Renal cortex interstitium (tissue), 11 donors: ENCODE measurements around the gene PARD3. TPM values are rescaled to one million over a fixed set of nuclear protein-coding genes. Genes with fewer than 3 reads are reported as not detected.
A peak's percentile ranks its signal among the peaks of the same experiment; 100 is the strongest.

Experiments used
- DNase-seq, 11 donors: peaks; one replicate each; pipeline ENCODE4 v3.0.0-alpha.2; 2013; ENCODE audit warnings: low read depth in 9 of 11, low spot score in 4 of 11; ENCODE audit errors: extremely low read depth in 1 of 11
- polyA plus RNA-seq, 3 donors: library from polyadenylated mRNA; unstranded; fragments of 120-200 nt; gene quantifications; one replicate each; pipeline ENCODE4 v1.2.1, GENCODE V29; 2013; ENCODE audit not compliant: insufficient read length in 3 of 3

PARD3 gene
- polyA plus RNA-seq, 3 donors, result 68.5 to 88.7 (median 71.1) TPM

DNA sequence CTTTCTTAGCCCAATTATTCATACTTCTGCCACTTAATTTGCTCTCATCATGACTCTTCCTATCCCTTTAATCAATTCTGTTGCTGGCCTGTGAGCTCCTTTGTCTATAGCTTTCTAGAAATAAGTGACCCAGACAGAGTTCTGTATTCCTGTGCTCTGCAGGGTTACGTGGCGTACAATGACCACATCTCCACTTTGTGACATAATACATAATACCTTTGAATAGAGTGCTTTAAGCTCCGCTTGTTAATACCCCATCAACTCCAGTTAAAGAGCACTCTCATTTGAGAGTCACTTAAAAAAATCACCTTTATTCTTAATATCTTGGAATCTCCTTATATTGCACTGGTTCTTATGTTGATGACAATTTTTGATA is 619.0 kb downstream of the PARD3 start:
- no peak for DNase-seq

DNA sequence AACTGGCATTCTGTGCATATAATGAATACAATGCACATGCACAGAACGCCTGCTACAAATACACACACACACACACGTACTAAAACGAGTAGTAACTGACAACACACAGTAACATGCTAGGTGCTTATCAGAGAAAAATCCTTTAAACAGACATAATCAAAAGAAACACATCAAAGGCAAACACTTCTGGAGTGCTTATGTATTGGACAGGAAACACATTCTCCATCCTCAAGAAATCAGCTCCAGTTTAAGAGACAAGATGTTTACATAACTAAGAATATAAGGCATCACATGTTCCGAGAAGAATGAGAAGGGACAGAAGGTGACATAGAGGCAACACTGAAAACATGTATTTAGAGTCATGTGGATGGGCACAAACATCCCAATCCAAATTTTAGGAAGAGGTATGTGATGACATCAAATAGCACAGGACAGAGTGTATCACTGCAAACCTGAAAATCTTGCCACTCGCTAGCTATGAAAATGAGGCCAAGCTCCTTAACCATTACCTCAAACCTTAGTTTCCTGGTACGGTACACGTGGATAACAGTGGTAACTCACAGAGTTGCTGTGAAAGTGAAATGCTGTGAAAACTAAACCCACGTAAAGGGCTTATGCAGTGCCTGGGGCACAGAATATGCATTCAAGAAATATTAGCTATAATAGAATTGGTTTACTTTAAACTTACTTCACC is 619.6 kb downstream of the PARD3 start:
- DNase-seq, result no peak

DNA sequence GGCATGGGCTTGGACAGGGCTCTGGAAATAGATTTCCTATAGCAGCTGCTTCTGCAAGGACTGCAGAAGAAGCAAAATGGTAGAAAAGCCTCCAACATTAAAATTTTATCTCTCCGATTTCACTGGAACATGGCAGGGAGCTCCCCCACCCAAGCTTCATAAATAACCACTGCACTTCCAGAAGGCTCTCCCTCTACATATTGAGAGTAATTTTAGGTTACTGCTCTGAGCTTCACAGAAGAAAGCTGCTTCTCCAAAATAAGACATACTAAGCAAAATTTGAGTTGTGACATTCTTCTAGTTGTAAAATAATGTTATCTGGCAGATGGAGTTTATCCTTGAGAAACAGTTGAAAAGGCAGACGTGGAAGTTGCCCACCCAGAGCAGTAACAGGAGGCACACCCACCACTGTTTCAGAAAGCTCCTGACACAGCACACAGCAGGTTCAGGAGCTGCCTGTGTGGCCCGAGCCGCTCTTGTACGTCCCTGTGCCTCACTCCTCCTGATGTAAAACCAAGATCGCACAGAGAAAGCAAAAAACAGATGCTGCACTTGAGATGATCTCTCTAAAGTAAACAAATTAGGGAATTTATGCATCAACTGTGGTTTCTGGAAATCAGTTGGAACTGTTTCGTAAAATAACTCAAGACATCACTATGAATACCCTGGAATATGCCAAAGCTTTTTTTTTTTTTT is 621.0 kb downstream of the PARD3 start:
- no peak for DNase-seq

DNA sequence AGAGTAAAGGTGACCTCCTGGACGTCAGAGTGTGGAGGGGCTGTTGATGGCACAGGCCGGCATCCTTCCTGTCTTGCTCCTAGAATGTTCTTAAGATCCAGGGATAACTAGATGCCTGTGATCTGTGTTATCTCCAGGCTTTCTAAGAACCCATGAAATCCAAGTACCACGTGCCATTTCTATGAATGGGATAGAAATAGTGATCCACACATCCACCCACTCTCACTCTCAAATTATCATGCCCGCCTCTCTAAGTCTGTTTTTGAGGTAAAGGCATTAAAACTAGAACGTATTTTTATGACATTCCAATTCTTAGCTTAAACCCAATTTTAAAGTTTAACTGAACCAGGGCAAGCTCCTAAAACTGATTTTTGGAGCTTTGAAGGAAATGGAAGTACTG is 622.5 kb downstream of the PARD3 start:
- no peak for DNase-seq

DNA sequence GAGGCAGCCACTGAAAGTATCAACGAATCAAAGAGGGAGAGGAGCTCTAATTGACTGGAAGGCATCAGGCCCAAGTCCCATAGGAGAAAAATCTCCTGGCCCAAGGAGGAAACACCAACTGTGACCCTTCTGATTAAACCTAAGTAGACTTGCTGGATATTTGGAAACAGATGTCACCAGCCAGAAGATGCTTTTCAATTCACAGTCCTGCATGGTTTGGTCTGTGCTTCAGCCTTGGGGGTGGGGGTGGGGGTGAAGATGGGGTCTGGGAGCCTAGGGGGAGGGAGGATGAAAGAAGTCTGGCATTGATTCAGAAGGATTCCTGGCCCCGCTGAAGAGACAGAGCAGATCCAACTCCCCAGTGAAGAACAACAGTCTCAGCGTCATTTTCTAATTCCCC is 623.7 kb downstream of the PARD3 start:
- no peak for DNase-seq

DNA sequence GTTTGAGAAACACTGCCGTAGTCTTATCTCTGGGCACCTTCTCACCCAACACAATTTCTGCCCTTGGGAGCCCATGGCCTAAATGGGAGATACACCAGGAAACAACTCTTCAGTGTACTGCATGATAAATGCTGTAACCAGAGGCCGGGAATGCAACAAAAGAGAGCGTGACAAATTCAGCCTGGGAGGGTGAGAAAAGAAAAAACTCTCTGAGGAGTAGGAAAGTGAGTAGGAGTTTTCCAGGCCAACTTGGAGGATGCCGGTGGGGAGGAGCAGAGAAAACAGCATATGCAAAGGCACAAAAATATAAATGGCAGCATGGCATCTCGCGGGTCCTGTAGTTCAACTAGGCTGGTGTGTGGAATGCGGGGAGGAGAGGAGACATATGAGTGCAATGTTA is 624.5 kb downstream of the PARD3 start:
- DNase-seq, result no peak

DNA sequence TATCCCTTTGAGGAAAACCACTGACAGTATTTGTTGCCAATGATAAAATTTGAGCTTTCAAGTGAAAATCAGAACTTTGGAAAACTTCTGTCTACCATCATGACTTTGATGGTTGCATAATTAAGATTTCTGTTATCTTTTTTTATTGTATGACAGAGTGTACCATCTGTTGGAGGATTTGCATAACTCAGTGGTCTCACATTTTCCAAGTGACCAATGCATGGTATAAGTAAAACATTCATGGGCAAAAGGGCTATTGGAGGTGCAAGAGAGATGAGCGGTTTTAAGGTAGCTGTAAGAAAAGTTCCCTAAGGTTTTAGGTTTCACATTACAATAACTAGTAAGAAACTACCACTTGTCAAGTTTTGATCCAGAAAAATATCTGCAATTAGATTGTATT is 625.3 kb downstream of the PARD3 start:
- no peak for DNase-seq

DNA sequence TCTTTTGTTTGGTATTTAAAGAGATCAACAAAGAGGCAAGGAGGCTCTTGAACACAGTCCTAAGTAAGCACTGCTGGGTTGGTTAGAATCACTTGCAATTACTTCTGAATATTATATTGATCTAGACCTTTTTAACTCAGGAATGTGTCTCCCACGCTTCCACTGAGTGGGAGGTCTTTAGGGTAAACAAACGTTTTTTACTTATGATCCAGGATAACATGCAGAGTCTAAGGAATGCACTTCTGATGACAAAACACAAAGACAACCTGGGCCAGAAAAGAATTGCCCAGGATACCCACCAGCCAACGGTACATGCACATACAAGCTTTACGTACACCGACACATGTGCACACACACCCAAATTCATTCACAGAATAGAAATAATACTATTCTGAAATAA is 626.9 kb downstream of the PARD3 start:
- DNase-seq, result no peak

DNA sequence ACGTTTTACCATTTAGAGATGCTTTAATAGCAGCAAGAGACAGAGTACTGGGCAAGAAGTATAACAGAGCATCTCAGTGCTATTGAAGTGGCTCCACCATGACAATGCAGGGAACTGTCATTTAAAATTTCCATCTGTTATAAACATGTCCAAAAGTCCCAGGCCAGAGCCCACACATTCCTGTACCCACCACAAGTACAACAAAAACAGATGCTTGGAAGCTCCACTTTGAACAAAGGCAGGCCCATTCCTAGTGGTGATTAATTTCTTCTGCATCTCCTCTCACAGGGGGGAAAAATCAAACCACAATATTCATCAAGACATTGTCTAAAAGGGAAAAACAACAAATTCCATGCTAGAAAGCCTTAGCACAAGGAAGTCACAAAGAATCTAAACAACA is 627.9 kb downstream of the PARD3 start:
- no peak for DNase-seq

DNA sequence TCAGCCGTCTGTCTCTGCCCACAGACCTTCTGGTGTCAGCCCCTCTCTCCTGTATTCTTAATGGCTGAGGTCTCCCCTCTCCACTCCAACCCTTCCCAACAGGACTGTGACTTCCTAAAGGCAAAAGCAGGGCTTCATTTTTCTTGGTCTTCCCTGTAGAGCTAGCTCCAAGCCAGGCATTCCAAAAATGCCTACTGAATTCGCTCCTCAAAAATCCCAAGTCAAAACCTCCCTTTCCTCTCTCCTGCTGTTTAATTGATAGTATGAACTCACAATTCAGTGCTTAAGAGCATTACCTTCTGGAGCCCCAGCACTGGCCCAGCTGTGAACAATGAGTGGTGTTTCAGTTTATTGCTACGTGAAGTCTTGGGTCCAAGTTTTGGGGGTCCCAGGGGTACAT is 628.4 kb downstream of the PARD3 start:
- no peak for DNase-seq

DNA sequence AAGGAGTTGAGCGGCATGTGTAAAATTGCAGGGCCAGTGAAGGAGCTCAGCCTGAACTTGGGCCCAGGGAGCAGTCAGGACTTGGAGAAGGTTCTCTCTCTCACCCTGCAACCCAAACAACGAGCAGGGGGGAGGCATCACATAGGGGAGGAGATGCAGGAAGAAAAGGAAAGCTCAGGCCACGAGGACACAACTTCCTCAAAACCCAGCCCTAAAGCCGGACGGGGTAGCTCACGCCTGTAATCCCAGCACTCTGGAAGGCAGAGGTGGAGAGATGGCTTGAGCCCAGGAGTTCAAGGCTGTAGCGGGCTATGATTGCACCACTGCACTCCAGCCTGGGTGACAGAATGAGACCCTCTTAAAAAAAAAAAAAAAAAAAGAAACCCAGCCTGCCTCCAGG is 629.1 kb downstream of the PARD3 start:
- no peak for DNase-seq

DNA sequence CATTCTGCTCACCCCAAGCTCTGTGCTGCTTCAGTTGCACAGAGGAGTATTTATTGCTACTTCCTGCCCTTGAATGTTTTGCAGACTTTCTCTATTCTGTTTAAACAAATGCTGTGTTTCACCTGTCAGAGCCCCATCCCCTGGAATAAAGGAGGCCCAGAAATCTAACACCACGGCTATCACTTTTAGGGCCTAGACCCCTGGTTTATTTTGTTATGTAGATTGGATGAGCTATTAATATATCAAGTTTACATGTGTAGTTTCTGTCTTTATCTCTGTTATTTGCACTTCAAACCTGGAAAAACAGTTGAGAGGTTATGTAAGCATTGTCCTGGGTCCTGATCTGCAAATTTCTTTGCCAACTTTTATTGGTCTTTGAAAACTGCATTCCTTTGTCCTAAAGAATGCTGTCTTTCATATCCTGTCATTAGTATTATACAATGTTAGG is 630.1 kb downstream of the PARD3 start:
- DNase-seq, result no peak

DNA sequence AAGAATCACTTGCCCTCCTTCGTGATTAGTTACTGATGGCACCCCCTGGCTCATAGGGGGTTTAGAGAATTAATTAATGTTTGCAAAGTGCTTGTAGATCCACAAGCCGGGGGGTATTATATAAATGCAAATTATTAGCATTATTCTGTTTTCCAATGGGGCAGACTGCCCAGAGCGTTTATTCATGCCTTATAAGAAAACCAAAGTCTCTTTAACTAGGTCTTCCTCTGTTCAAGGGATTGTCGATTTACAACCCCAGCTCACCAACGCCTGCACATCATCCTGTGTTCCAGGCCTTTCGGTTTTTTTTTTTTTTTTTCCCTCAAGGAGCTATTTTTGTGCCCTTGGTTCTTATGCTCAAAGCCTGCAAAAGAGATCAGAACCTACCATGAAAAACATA is 630.7 kb downstream of the PARD3 start:
- DNase-seq, result no peak

DNA sequence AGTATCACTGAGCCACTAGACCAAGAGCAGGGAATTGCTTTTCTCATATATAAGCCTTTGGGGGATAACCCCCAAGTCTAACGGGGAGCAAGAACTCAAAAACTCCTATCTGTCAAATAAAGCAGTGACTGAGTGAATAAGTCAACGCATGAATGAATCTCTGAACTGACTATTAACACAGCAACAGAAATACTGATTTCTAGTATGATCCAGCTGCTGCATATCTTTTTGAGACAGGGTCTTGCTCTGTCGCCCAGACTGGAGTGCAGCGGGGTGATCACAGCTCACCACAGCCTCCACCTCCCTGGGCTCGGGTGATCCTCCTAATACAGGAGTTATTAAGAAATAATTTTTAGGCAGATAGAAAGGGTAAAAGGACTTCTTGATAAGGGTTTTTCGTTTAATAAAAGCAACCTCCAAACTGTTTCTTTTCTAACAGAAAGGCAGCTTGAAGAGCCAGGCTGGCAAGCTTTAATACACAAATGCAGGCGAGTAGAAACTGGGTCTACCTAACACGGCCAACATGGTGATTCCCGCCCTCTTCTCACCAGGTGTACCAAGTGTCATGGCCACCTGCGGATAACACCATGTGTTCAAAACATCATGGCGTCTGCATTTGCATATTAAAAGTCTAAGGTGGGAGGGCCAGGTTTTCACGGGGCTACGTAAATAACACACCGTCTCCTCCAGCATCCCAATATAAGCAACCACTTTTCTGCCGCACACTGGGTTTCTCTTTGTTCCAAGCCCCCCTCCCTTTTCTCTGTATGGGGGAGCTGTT is 631.9 kb downstream of the PARD3 start:
- no peak for DNase-seq

DNA sequence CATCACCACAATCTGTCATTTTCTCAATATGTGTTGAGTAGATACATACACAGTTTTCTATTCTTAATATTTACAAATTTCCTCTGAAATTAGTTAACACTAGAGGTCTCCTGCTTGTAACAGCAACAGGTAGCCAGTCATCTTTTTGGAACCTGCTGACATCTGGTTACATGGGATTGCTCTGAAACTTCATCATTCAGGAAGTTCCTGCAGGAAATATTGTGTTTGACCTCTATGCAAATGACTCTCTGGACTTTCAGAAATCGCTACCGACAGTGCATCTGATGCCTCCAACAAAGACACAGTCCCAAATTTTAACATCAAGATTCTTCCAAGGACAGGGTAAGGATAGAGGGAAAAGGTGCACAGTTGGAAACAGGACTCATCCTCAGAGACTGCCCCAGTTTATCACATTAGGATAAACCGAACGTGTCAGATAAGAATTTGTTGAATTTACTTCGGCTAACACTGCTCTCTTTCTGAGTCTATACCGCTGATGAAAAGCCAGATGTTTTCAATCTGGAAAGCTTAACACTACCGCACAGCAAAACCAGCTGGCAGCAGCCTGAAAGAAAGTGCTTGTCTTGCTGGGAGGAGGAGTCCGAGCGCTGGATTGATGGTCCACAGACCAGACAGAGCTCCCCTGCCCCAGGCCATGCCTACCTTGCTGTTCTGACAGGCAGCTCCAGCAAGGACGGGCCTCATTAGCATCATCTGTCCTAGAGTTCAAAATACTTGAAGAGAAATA is 633.4 kb downstream of the PARD3 start:
- DNase-seq, result peak in 9 of 11 donors; percentile 52 to 80 (median 63)

DNA sequence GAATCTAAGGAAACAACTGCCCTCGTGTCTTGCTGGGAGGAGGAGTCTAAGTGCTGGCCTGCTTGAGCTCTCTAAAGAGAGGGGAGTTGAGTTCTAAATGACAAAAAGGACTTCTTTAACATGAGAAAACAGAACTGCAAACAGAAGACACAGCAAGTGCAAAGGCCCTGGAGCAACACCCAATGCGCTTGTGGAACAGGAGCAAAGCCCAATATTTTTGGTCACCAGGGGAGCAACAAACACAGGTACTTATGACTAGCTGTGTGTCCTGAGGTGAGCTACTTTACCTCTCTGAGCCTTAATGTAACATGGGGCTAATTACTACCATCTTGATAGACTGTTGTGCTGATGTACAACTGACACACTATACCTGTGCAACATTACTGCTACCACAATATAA is 634.3 kb downstream of the PARD3 start:
- DNase-seq, result no peak

DNA sequence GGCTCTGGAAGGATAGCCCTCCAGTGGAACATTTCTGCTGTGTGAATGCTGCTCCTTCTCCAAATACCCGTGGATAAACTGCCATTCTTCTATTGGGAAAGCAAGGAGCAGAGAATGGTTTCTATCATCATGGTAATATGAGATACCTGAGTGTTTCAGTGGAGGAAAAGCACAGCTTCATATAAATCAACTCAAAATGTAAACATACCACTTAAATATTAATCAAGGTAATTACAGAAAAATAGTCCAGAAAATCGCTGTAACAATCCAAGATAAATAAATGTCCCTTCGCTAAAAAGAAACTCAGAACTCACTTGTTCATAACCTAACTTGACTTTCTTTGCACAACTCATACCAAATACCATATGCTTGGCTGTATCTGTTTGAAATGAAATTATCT is 635.8 kb downstream of the PARD3 start:
- no peak for DNase-seq

DNA sequence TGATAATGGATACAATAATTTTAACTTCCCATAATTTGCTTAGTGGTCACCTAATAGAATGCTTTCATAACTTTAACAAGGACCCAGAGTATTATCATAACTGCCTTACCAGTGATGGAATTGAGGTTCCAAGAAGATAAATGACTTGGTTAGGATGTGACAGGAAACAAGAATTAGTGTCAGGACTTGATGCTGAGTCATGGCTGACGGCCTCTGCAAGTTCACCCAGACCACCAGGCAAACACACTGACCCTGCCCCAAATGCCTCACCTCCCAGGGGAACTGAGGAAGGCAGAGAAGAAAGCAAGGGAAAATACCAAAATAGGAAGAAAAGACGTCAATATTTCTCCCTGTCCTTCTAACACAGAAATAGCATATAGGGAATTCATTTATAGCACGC is 636.3 kb downstream of the PARD3 start:
- no peak for DNase-seq

DNA sequence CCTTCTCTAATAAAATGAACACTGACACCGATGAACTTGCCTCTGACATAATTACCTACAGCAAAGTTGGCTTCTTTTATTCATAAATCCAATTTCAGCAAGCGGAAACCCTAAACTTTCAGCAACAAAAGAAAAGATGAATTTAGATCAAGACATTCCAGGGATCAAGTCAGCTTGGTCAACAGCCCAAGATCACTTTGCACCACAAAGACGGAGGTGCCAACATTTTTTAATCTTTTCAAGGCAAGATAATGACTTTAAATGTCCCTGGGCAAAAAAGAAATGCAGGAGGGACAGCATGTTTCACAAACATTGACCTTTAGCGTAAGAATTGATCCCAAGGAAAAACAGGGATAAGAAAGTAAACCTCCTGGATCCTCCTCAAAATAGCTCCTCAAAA is 636.9 kb downstream of the PARD3 start:
- DNase-seq, result no peak

DNA sequence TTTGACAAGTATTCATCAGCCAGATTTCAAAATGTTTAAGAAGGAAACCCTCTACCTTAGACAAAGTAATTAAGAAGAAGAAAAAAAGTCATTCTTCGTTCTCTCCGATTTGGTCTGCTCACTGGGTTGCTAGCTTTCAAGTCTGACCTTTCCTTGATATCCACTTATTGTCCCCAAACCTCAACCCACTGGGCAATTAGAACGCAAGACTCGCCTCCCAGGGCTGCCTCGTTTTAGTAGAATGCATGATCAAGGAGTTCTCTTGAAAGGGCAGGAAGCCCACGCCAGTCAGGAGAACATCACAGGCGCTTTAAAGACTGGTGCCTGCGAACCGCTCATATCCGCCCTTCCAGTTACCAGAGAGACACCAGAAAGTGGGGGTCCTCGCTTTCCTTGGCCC is 637.7 kb downstream of the PARD3 start:
- no peak for DNase-seq
